ENCODE measurements around the gene STIM1.
"Not testable (repeated sequence)": the region's sequence is repeated elsewhere in the genome, so short reads cannot be mapped to it uniquely, and the experiment has no call there.

The STIM1 gene

GRCh38 chr11:3983101-3983500 lies 127.6 kb downstream of the STIM1 start:
- no peak for DNase-seq (ENCODE audit: low spot score)

DNA sequence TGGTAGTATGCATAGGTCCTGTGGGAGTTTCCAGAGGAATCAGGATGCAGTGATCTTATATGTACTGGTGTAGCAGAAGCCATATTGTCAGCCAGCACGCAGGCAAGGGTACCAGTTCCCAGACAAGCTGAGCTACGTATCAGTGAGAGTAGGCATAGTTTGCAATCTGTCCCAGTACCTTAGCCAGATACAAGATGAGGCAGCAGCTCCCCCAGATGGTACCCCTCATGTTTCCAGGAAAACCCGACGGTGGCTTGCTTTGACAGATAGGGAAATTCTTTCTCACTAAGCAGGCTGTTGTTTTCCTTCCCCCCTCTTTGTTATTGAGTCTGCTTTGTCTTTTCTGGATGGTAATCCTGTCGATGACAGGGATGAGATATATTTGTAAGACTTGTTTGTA lies 129.4 kb downstream of the STIM1 start:
- no peak for DNase-seq (ENCODE audit: low spot score)

DNA sequence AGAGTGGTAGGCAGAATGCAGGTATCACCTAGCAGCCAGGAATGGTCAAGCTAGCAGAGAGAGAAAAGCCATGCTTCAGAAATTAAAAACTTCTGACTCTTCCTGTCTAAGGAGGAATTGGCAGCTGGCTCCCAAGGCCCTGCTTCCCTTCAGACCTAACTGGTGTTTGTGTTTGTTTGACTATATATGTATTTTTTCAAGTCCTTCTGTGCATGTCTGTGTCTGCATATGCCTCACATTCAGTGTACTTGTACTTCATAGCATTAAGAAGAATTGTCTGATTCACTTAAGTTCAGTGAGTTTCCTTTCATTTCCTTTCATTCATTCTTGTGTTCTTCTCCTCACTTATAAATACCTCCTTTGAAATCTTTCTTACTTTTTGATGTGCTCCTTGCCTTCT lies 130.2 kb downstream of the STIM1 start:
- no peak for DNase-seq (ENCODE audit: low spot score)

DNA sequence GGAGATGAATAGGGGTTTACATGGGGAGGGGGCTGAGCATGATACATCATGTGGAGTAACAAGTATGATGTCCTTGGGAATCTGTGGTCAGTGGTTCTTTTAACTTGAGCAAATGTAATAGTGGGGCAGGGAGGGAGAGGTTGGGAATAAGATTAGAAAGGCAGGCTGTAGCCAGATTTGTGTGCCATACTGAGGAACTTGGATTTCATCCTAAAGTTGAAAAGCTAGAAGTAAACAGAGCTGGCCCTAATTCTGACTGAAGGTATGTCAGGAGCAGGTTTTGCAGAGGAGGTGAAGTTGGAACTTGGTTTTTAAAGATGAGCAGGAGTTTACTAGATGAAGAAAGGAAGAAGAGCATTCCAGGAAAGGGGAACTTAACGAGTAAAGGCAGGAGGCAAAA lies 130.8 kb downstream of the STIM1 start:
- DNase-seq (ENCODE audit: low spot score) = no peak

DNA sequence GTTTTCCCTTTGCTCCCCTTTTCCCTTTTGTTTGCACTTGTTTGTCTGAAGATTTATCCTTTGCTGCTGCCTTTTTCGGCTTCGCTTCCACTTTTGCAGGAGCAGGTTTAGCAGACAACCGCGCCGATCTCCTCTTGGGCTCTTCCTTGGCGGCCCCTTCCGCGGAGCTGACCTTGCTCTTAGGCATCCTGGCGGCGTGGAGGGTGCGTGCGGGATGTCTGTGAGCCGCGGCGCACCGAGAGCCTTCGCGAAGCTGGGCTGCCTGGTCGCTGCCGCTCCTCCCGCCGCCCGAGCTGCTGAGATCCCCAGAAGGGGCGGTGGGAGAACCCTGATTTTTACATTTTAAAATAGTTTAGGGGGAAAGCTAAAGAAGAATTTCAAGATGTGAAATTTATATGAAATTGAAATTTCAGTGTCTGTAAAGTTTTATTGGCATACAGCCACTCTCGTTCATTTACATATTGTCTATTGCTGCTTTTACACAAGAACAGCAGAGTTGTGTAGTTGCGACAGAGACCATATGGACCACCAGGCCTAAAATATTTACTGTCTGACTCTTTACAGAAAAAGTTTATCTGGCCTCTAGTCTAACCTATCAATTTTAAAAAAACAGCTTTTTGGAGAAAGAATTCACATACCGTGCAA lies 133.9 kb downstream of the STIM1 start:
- no peak for DNase-seq (ENCODE audit: low spot score)

DNA sequence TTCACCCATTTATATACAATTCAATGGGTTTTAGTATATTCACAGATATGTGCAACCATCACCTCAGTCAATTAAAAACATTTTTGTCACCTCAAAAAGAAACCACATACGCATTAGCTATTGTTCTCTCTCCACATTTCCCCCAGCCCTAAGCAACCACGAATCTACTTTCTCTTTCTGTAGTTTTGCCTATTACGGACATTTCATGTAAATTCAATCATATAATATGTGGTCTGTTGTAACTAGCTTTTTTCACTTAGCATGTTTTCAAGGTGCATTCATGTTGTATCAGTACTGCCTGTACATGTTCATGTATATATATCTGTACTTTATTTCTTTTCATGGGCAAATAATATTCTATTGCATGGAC lies 134.4 kb downstream of the STIM1 start:
- no peak for DNase-seq (ENCODE audit: low spot score)

- DNase-seq (ENCODE audit: low spot score) = no peak
Observed at GRCh38 chr11:3990406-3990805, 134.9 kb downstream of the STIM1 start.

DNA sequence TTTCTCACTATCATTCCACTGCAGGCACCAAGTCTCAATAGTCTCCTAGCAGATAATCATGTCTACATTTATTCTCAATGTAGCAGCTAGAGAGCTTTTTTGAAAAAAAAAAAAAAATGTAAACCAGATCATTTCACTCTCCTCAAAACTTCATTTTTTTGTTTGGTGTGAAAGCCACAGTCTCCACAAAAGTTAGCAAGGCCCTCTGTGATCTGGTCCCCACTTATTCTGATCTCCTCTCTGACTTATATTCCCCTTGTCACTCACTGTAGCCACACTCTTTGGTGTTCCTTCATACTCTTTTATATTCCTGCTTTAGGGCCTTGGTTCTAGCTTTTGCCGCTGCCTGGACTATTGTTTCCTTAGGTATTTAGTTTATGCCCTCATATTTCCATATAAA lies 137.5 kb downstream of the STIM1 start:
- DNase-seq (ENCODE audit: low spot score) = no peak

DNA sequence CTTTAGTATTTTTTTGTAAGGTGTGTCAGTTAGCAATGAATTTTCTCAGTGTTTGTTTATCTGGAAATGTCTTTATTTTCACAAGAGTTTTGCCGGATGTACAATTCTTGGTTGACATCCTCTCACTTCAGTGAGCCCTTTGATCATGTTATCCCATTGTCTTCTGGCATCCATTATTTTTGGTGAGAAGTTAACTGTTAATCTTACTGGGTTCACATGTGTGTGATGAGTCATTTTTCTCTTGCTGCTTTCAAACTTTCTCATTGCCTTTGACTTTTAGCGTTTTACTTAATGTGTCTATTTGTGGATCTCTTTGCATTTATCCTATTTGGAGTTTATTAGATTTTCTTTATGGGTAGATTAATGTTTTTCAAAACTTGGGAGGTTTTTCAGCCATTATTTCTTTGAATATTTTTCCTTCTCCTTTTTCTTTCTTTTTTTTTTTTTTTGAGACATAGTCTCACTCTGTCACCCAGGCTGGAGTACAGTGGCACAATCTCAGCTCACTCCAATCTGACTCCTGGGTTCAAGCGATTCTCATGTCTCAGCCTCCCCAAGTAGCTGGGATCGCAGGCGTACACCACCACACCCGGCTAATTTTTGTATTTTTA lies 138.7 kb downstream of the STIM1 start:
- DNase-seq (ENCODE audit: low spot score) = no peak

GRCh38 chr11:3995307-3995706 lies 139.8 kb downstream of the STIM1 start:
- DNase-seq (ENCODE audit: low spot score) = no peak

DNA sequence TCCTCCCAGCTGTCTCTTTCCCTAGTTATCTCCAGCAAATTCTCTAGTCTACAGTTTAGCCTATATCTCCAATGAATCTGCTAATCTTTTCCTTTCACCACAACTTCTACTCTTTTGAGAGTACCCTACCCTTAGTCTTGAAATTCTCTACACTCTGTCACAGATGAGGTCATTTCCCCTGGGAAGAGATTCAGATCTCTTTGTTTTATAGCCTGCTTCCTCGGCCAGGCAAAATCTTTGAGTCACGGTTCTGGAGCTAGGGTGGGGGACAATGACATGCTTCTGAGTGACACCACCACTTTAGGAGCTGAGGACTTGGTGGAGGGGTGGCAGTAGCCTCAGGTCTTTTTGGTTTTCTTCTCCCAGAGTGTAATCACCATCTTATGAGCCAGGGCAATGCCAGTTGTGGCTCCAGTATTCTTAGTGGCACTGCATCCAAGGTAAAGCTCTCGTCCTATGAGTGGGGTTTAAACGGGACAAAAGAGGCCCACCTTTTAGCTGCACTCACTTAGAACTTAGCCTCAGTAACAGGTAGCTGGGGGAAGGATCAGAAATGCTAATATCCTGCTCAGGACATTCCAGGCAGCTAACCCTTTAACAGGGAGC lies 140.6 kb downstream of the STIM1 start:
- DNase-seq (ENCODE audit: low spot score) = no peak

- no peak for DNase-seq (ENCODE audit: low spot score)
Observed at GRCh38 chr11:3996651-3997050, 141.2 kb downstream of the STIM1 start.

DNA sequence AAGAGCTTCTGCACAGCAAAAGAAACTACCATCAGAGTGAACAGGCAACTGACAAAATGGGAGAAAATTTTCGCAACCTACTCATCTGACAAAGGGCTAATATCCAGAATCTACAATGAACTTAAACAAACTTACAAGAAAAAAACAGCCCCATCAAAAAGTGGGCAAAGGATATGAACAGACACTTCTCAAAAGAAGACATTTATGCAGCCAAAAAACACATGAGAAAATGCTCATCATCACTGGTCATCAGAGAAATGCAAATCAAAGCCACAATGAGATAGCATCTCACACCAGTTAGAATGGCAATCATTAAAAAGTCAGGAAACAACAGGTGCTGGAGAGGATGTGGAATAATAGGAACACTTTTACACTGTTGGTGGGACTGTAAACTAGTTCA lies 149.3 kb downstream of the STIM1 start:
- DNase-seq (ENCODE audit: low spot score) = not testable (repeated sequence)

GRCh38 chr11:4006946-4007680 lies 151.6 kb downstream of the STIM1 start:
- DNase-seq (ENCODE audit: low spot score) = no peak

- no peak for DNase-seq (ENCODE audit: low spot score)
Observed at GRCh38 chr11:4008116-4008515, 152.7 kb downstream of the STIM1 start.

DNA sequence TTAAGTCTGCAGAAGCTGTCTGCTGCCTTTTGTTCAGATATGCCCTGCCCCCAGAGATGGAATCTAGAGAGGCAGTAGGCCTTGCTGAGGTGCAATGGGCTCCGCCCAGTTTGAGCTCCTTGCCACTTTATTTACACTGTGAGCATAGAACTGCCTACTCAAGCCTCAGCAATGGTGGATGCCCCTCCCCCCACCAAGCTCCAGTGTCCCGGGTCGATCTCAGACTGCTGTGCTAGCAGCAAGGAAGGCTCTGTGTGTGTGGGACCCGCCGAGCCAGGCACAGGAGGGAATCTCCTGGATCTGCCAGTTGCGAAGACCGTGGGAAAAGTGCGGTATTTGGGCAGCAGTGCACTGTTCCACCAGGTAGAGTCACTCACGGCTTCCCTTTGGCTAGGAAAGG lies 161.1 kb downstream of the STIM1 start:
- DNase-seq (ENCODE audit: low spot score) = not testable (repeated sequence)

DNA sequence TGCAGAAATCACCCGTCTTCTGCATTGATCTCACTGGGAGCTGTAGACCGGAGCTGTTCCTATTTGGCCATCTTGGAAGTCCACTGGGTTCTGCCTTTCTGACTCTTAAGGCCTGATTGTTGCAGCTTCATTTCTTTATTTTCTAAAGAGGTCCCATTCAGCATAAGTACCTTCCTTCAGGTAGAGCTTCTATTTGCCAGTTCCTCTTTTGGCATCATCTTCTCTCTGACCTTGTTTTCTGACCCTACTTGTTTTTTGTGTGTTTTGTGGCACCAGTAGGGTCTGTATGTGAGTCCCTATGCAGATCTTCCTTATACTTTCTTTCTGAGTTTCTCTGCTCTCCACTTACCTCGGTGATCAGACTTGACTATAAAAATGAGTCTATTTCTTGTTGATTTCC lies 161.7 kb downstream of the STIM1 start:
- no peak for DNase-seq (ENCODE audit: low spot score)

DNA sequence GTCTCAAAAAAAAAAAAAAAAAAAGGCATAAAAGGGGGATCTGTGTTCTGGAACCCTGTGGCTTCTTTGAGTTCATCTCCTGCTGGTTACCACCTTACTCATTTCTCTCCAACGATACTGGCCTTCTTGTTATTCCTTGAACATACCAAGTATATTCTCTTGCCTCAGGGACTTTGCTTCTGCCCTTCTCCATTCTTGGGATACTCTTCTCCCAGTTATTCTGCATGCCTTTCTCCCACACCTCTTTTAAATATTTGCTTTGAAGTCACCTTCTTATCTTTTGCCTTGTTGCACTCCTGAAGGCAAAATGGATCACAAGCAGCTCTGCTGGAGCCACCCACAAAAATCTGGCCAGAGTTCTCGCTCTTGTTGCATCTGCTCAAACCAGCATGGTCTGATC lies 163.2 kb downstream of the STIM1 start:
- no peak for DNase-seq (ENCODE audit: low spot score)

GRCh38 chr11:4019891-4020290 lies 164.4 kb downstream of the STIM1 start:
- DNase-seq (ENCODE audit: low spot score) = no peak

GRCh38 chr11:4022669-4023068 lies 167.2 kb downstream of the STIM1 start:
- no peak for DNase-seq (ENCODE audit: low spot score)

GRCh38 chr11:4025248-4025966 lies 169.9 kb downstream of the STIM1 start:
- no peak for DNase-seq (ENCODE audit: low spot score)

DNA sequence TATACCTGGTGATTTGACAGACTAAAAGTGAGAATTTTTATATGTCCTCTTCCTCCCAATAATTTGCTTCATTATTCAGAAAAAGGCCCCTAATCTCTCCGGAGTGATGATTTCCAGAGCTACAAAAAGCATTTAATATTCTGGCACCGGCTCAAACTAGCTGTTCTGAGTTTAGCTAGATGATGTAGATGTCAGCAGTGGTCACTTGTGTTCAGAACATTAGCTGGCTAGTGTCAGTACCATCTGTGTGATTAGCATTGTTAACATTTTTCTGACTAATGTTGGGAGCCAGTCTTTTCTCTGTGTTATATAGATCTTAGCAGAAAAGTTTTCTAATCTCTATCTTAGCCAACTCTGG lies 170.5 kb downstream of the STIM1 start:
- DNase-seq (ENCODE audit: low spot score) = no peak

DNA sequence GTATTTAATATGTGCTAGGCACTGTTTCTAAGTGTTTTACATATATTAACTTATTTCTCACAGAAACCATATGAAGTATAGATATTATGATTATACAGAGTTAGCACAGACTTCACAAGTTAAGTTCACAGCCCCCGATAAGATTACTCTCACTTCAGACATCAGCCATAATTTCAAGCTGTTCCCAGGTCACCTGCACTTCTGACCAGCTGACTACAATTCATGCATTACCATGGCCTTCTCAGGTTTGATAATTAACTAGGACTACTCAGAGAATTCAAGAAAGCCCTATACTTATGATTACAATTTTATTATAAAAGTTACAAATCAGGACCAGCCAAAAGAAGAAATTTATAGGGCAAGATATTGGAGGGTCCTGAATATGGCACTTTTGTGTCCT lies 170.9 kb downstream of the STIM1 start:
- no peak for DNase-seq (ENCODE audit: low spot score)
